Ecto neural progenitor cell (in vitro differentiated cells): ENCODE results near the gene CDC123.
"Not testable (repeated sequence)": the region's sequence is repeated elsewhere in the genome, so short reads cannot be mapped to it uniquely, and the experiment has no call there.

ENCODE experiments used
- DNase-seq: peaks from one replicate; pipeline ENCODE4 v3.0.0-alpha.2; 2018; ENCODE audit warnings: low spot score

Gene CDC123

GRCh38 chr10:12189426-12189825 lies 6.6 kb upstream of the CDC123 start:
- DNase-seq, result no peak

- DNase-seq, result no peak
Measured at GRCh38 chr10:12191715-12192114, 4.3 kb upstream of the CDC123 start.

- DNase-seq, result no peak
Measured at GRCh38 chr10:12193193-12193592, 2.8 kb upstream of the CDC123 start.

GRCh38 chr10:12194752-12195271 lies 1.2 kb upstream of the CDC123 start:
- DNase-seq, result peak; percentile 52

- DNase-seq, result no peak
Measured at GRCh38 chr10:12195281-12195602, 746 bp upstream of the CDC123 start.

GRCh38 chr10:12196531-12197211 lies 683 bp downstream of the CDC123 start:
- no peak for DNase-seq

- no peak for DNase-seq
Measured at GRCh38 chr10:12198156-12198555, 2.2 kb downstream of the CDC123 start.

GRCh38 chr10:12200850-12201249 lies 4.9 kb downstream of the CDC123 start:
- DNase-seq, result no peak

GRCh38 chr10:12201543-12201942 lies 5.6 kb downstream of the CDC123 start:
- no peak for DNase-seq

- no peak for DNase-seq
Measured at GRCh38 chr10:12202226-12202625, 6.2 kb downstream of the CDC123 start.

- no peak for DNase-seq
Measured at GRCh38 chr10:12205082-12205481, 9.1 kb downstream of the CDC123 start.

- no peak for DNase-seq
Measured at GRCh38 chr10:12207114-12207513, 11.1 kb downstream of the CDC123 start.

GRCh38 chr10:12208460-12208859 lies 12.5 kb downstream of the CDC123 start:
- no peak for DNase-seq

- no peak for DNase-seq
Measured at GRCh38 chr10:12212454-12212853, 16.5 kb downstream of the CDC123 start.

GRCh38 chr10:12213621-12214020 lies 17.6 kb downstream of the CDC123 start:
- DNase-seq, result no peak

- no peak for DNase-seq
Measured at GRCh38 chr10:12214093-12214492, 18.1 kb downstream of the CDC123 start.

- DNase-seq, result no peak
Measured at GRCh38 chr10:12214763-12215218, 18.8 kb downstream of the CDC123 start.

GRCh38 chr10:12218991-12219390 lies 23.0 kb downstream of the CDC123 start:
- no peak for DNase-seq

GRCh38 chr10:12221323-12222298 lies 25.6 kb downstream of the CDC123 start:
- no peak for DNase-seq

GRCh38 chr10:12225444-12225843 lies 29.5 kb downstream of the CDC123 start:
- DNase-seq, result no peak

- DNase-seq, result not testable (repeated sequence)
Measured at GRCh38 chr10:12226438-12226837, 30.4 kb downstream of the CDC123 start.

- DNase-seq, result no peak
Measured at GRCh38 chr10:12228851-12229250, 32.9 kb downstream of the CDC123 start.

GRCh38 chr10:12234687-12235086 lies 38.7 kb downstream of the CDC123 start:
- DNase-seq, result not testable (repeated sequence)
